ENCODE measurements around the gene PLPP7.
"Not testable (repeated sequence)": the region's sequence is repeated elsewhere in the genome, so short reads cannot be mapped to it uniquely, and the experiment has no call there.

Gene PLPP7

GRCh38 chr9:131258698-131259431 is 30.7 kb upstream of the PLPP7 start:
- no peak overlapping the region for H3K9ac ChIP-seq (ENCODE audit: low read depth, low read length)
- peaks cover 13% of the 10 kb centered on the region for H3K4me1 ChIP-seq (ENCODE audit: control insufficient read depth, insufficient read depth, low read length)
- H3K4me2 ChIP-seq (ENCODE audit: low read length) = no peak overlapping the region
- no peaks in the 10 kb centered on the region for H3K27me3 ChIP-seq (ENCODE audit: control insufficient read depth, insufficient read depth, low read length)
- H3K36me3 ChIP-seq (ENCODE audit: insufficient read depth, low read length) = no peaks in the 10 kb centered on the region
- no peaks in the 10 kb centered on the region for H3K9me3 ChIP-seq (replicated peaks; ENCODE audit: low read length)
- no peak overlapping the region for H3K4me3 ChIP-seq (ENCODE audit: low read length)

- no peaks in the 10 kb centered on the region for H3K27me3 ChIP-seq (ENCODE audit: control insufficient read depth, insufficient read depth, low read length)
- H3K36me3 ChIP-seq (ENCODE audit: insufficient read depth, low read length) = no peaks in the 10 kb centered on the region
- H3K4me2 ChIP-seq (ENCODE audit: low read length) = no peak overlapping the region
- H3K9me3 ChIP-seq (replicated peaks; ENCODE audit: low read length) = no peaks in the 10 kb centered on the region
- H3K9ac ChIP-seq (ENCODE audit: low read depth, low read length) = no peak overlapping the region
- H3K4me3 ChIP-seq (ENCODE audit: low read length) = no peak overlapping the region
- peaks cover 13% of the 10 kb centered on the region for H3K4me1 ChIP-seq (ENCODE audit: control insufficient read depth, insufficient read depth, low read length)
These were observed 30.1 kb upstream of the PLPP7 start for GRCh38 chr9:131259432-131259898.

- Histone ChIP-seq H3K4me2 (ENCODE audit: low read length) (no peak overlapping the region), H3K36me3 (ENCODE audit: insufficient read depth, low read length) (no peaks in the 10 kb centered on the region), H3K4me3 (ENCODE audit: low read length) (no peak overlapping the region), H3K4me1 (ENCODE audit: control insufficient read depth, insufficient read depth, low read length) (peaks cover 13% of the 10 kb centered on the region), H3K9ac (ENCODE audit: low read depth, low read length) (no peak overlapping the region), H3K9me3 (replicated peaks; ENCODE audit: low read length) (no peaks in the 10 kb centered on the region), H3K27me3 (ENCODE audit: control insufficient read depth, insufficient read depth, low read length) (no peaks in the 10 kb centered on the region)
These were observed 29.5 kb upstream of the PLPP7 start for GRCh38 chr9:131259916-131260597.

- Histone ChIP-seq H3K4me2 (ENCODE audit: low read length) (no peak overlapping the region), H3K4me1 (ENCODE audit: control insufficient read depth, insufficient read depth, low read length) (peaks cover 10% of the 10 kb centered on the region), H3K9ac (ENCODE audit: low read depth, low read length) (no peak overlapping the region), H3K9me3 (replicated peaks; ENCODE audit: low read length) (no peaks in the 10 kb centered on the region), H3K27me3 (ENCODE audit: control insufficient read depth, insufficient read depth, low read length) (no peaks in the 10 kb centered on the region), H3K4me3 (ENCODE audit: low read length) (no peak overlapping the region), H3K36me3 (ENCODE audit: insufficient read depth, low read length) (no peaks in the 10 kb centered on the region)
These were observed 28.6 kb upstream of the PLPP7 start for GRCh38 chr9:131260751-131261452.

- H3K9ac ChIP-seq (ENCODE audit: low read depth, low read length) = no peak overlapping the region
- H3K4me2 ChIP-seq (ENCODE audit: low read length) = no peak overlapping the region
- H3K9me3 ChIP-seq (replicated peaks; ENCODE audit: low read length) = no peaks in the 10 kb centered on the region
- H3K36me3 ChIP-seq (ENCODE audit: insufficient read depth, low read length) = no peaks in the 10 kb centered on the region
- no peaks in the 10 kb centered on the region for H3K4me1 ChIP-seq (ENCODE audit: control insufficient read depth, insufficient read depth, low read length)
- H3K4me3 ChIP-seq (ENCODE audit: low read length) = no peak overlapping the region
- H3K27me3 ChIP-seq (ENCODE audit: control insufficient read depth, insufficient read depth, low read length) = no peaks in the 10 kb centered on the region
These were observed 27.0 kb upstream of the PLPP7 start for GRCh38 chr9:131262327-131263032.

GRCh38 chr9:131263033-131263343 is 26.5 kb upstream of the PLPP7 start:
- not testable (repeated sequence) for H3K4me2 ChIP-seq (ENCODE audit: low read length); H3K9me3 ChIP-seq (replicated peaks; ENCODE audit: low read length); H3K9ac ChIP-seq (ENCODE audit: low read depth, low read length); H3K4me3 ChIP-seq (ENCODE audit: low read length); H3K4me1 ChIP-seq (ENCODE audit: control insufficient read depth, insufficient read depth, low read length); H3K36me3 ChIP-seq (ENCODE audit: insufficient read depth, low read length); H3K27me3 ChIP-seq (ENCODE audit: control insufficient read depth, insufficient read depth, low read length)

GRCh38 chr9:131263701-131264100 is 25.8 kb upstream of the PLPP7 start:
- H3K27me3 ChIP-seq (ENCODE audit: control insufficient read depth, insufficient read depth, low read length) = no peaks in the 10 kb centered on the region
- H3K9me3 ChIP-seq (replicated peaks; ENCODE audit: low read length) = no peaks in the 10 kb centered on the region
- H3K9ac ChIP-seq (ENCODE audit: low read depth, low read length) = no peak overlapping the region
- no peaks in the 10 kb centered on the region for H3K36me3 ChIP-seq (ENCODE audit: insufficient read depth, low read length)
- no peaks in the 10 kb centered on the region for H3K4me1 ChIP-seq (ENCODE audit: control insufficient read depth, insufficient read depth, low read length)
- no peak overlapping the region for H3K4me3 ChIP-seq (ENCODE audit: low read length)
- no peak overlapping the region for H3K4me2 ChIP-seq (ENCODE audit: low read length)

GRCh38 chr9:131264231-131264630 is 25.3 kb upstream of the PLPP7 start:
- no peaks in the 10 kb centered on the region for H3K27me3 ChIP-seq (ENCODE audit: control insufficient read depth, insufficient read depth, low read length)
- H3K9me3 ChIP-seq (replicated peaks; ENCODE audit: low read length) = no peaks in the 10 kb centered on the region
- no peak overlapping the region for H3K4me2 ChIP-seq (ENCODE audit: low read length)
- H3K9ac ChIP-seq (ENCODE audit: low read depth, low read length) = no peak overlapping the region
- no peaks in the 10 kb centered on the region for H3K36me3 ChIP-seq (ENCODE audit: insufficient read depth, low read length)
- no peaks in the 10 kb centered on the region for H3K4me1 ChIP-seq (ENCODE audit: control insufficient read depth, insufficient read depth, low read length)
- no peak overlapping the region for H3K4me3 ChIP-seq (ENCODE audit: low read length)

GRCh38 chr9:131266266-131267229 is 23.0 kb upstream of the PLPP7 start:
- no peaks in the 10 kb centered on the region for H3K4me1 ChIP-seq (ENCODE audit: control insufficient read depth, insufficient read depth, low read length)
- H3K27me3 ChIP-seq (ENCODE audit: control insufficient read depth, insufficient read depth, low read length) = no peaks in the 10 kb centered on the region
- H3K9ac ChIP-seq (ENCODE audit: low read depth, low read length) = no peak overlapping the region
- no peaks in the 10 kb centered on the region for H3K36me3 ChIP-seq (ENCODE audit: insufficient read depth, low read length)
- no peak overlapping the region for H3K4me2 ChIP-seq (ENCODE audit: low read length)
- H3K9me3 ChIP-seq (replicated peaks; ENCODE audit: low read length) = no peaks in the 10 kb centered on the region
- no peak overlapping the region for H3K4me3 ChIP-seq (ENCODE audit: low read length)

GRCh38 chr9:131270171-131271015 is 19.1 kb upstream of the PLPP7 start:
- H3K4me1 ChIP-seq (ENCODE audit: control insufficient read depth, insufficient read depth, low read length) = no peaks in the 10 kb centered on the region
- no peak overlapping the region for H3K4me3 ChIP-seq (ENCODE audit: low read length)
- no peak overlapping the region for H3K4me2 ChIP-seq (ENCODE audit: low read length)
- no peak overlapping the region for H3K9ac ChIP-seq (ENCODE audit: low read depth, low read length)
- H3K36me3 ChIP-seq (ENCODE audit: insufficient read depth, low read length) = no peaks in the 10 kb centered on the region
- H3K27me3 ChIP-seq (ENCODE audit: control insufficient read depth, insufficient read depth, low read length) = peaks cover 6% of the 10 kb centered on the region
- no peaks in the 10 kb centered on the region for H3K9me3 ChIP-seq (replicated peaks; ENCODE audit: low read length)
